HepG2 (cell line): Measurements from ENCODE around the gene NSMF.

Experiments
- CTCF ChIP-seq: sonication (generic); formaldehyde crosslinking; IDR thresholded peaks from 2 replicates; pipeline ENCODE4 v1.5.0; 2020; ENCODE audit warnings: mild to moderate bottlenecking, missing genetic modification reagents, moderate library complexity
- MAFK ChIP-seq, 2 experiments: IDR thresholded peaks in 1 of 2; conservative IDR thresholded peaks in 1 of 2; 2 replicates each; pipeline ENCODE4 v1.6.1; 2011; ENCODE audit warnings: improper control_type of control experiment in 2 of 2, low read length in 2 of 2
- ZFP37 ChIP-seq: sonication (generic); formaldehyde crosslinking; IDR thresholded peaks from 2 replicates; pipeline ENCODE4 v1.4.0; 2020; ENCODE audit warnings: missing genetic modification reagents, borderline replicate concordance
- ZHX1 ChIP-seq: sonication (generic); formaldehyde crosslinking; IDR thresholded peaks from 2 replicates; pipeline ENCODE4 v1.8.1; 2022; ENCODE audit warnings: low read depth, mild to moderate bottlenecking, missing genetic modification reagents
- ZNF24 ChIP-seq: fragments of 450-650 bp; IDR thresholded peaks from 2 replicates; pipeline ENCODE4 v1.6.1; 2017; ENCODE audit warnings: antibody characterized with exemption, mild to moderate bottlenecking
- TF ChIP-seq, protein P1 (sequence below): IDR thresholded peaks from 2 replicates; pipeline ENCODE4 v1.6.1; 2012; ENCODE audit warnings: low read length, improper control_type of control experiment

GRCh38 chr9:137437691-137438590 lies 21.2 kb downstream of the NSMF start:
- TF ChIP-seq ZFP37 (CRISPR knock-in tag) (no peak), CTCF (no peak), ZNF24 (no peak), ZHX1 (CRISPR knock-in tag) (no peak), MAFK (conservative IDR thresholded peaks at IDR 0.05 in 1 of 2, IDR thresholded peaks at IDR 0.05 in 1 of 2; ENCODE audit: low read length in 2 of 2) (no peak)
- TF ChIP-seq, protein P1, sequence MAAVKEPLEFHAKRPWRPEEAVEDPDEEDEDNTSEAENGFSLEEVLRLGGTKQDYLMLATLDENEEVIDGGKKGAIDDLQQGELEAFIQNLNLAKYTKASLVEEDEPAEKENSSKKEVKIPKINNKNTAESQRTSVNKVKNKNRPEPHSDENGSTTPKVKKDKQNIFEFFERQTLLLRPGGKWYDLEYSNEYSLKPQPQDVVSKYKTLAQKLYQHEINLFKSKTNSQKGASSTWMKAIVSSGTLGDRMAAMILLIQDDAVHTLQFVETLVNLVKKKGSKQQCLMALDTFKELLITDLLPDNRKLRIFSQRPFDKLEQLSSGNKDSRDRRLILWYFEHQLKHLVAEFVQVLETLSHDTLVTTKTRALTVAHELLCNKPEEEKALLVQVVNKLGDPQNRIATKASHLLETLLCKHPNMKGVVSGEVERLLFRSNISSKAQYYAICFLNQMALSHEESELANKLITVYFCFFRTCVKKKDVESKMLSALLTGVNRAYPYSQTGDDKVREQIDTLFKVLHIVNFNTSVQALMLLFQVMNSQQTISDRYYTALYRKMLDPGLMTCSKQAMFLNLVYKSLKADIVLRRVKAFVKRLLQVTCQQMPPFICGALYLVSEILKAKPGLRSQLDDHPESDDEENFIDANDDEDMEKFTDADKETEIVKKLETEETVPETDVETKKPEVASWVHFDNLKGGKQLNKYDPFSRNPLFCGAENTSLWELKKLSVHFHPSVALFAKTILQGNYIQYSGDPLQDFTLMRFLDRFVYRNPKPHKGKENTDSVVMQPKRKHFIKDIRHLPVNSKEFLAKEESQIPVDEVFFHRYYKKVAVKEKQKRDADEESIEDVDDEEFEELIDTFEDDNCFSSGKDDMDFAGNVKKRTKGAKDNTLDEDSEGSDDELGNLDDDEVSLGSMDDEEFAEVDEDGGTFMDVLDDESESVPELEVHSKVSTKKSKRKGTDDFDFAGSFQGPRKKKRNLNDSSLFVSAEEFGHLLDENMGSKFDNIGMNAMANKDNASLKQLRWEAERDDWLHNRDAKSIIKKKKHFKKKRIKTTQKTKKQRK = no peak
